ENCODE measurements around the gene ZBTB33.

DNA sequence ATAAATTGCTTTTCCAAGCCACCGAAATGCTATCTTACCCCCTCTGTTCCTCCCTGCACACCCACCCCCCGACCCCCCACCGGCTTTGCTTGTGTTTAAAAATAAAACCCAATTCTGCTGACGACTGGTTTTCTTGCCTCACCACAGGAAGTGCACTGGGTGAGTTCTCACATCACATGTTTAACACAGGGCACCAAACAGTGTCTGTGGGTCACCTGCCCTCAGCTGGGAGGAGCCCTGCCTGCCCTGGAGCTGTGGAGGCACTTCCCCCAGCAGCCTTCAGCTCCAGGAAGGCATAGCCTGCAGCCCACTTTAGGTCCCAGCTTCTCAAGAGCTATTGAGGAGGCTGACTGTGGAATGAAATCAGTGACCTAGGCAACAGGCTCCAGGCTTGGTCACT is 51.8 kb downstream of the ZBTB33 start:
- TF ChIP-seq, protein P1, sequence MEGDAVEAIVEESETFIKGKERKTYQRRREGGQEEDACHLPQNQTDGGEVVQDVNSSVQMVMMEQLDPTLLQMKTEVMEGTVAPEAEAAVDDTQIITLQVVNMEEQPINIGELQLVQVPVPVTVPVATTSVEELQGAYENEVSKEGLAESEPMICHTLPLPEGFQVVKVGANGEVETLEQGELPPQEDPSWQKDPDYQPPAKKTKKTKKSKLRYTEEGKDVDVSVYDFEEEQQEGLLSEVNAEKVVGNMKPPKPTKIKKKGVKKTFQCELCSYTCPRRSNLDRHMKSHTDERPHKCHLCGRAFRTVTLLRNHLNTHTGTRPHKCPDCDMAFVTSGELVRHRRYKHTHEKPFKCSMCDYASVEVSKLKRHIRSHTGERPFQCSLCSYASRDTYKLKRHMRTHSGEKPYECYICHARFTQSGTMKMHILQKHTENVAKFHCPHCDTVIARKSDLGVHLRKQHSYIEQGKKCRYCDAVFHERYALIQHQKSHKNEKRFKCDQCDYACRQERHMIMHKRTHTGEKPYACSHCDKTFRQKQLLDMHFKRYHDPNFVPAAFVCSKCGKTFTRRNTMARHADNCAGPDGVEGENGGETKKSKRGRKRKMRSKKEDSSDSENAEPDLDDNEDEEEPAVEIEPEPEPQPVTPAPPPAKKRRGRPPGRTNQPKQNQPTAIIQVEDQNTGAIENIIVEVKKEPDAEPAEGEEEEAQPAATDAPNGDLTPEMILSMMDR (IDR thresholded peaks at IDR 0.05): no peak
- TF ChIP-seq POLR2AphosphoS5 (IDR thresholded peaks at IDR 0.05) (no peak), POLR2A (IDR thresholded peaks at IDR 0.05) (no peak), EP300 (IDR thresholded peaks at IDR 0.05) (no peak)

Data from suprapubic skin (tissue), 4 donors.